Breast epithelium (tissue), 4 donors: ENCODE data around the gene HARS2. TPM values are rescaled to one million over a fixed set of nuclear protein-coding genes. Genes with fewer than 3 reads are reported as not detected.
"Not testable (repeated sequence)": the region's sequence is repeated elsewhere in the genome, so short reads cannot be mapped to it uniquely, and the experiment has no call there.

Experiments
- DNase-seq, 2 donors: peaks; one replicate each; pipeline ENCODE4 v3.0.0-alpha.2; 2019; ENCODE audit warnings: low spot score in 2 of 2
- H3K27ac ChIP-seq, 2 donors: fragments of 200-600 bp; sonication (generic) in 1 of 2; one replicate each; pipeline ENCODE4 v1.5.1; 2016 to 2019; ENCODE audit warnings: mild to moderate bottlenecking in 1 of 2
- H3K27me3 ChIP-seq, 2 donors: fragments of 200-600 bp; sonication (generic) in 1 of 2; one replicate each; pipeline versions ENCODE4 v1.5.1 to v1.6.0; 2017 to 2019; ENCODE audit warnings: control low read depth in 1 of 2, mild to moderate bottlenecking in 1 of 2
- H3K36me3 ChIP-seq: fragments of 200-600 bp; one replicate; pipeline ENCODE4 v1.5.1; 2019
- H3K4me1 ChIP-seq, 2 donors: fragments of 200-600 bp; sonication (generic); one replicate each; pipeline ENCODE4 v1.5.1; 2016 to 2019; ENCODE audit warnings: control low read depth in 1 of 2
- H3K4me3 ChIP-seq, 3 donors: fragments of 200-600 bp; sonication (generic); 1 replicate in 2 of 3; 2 replicates in 1 of 3; pipeline ENCODE4 v1.5.1; 2016 to 2019; ENCODE audit warnings: mild to moderate bottlenecking in 3 of 3, moderate library complexity in 2 of 3
- H3K9me3 ChIP-seq, 2 donors: fragments of 200-600 bp; sonication (generic) in 1 of 2; one replicate each; pipeline ENCODE4 v1.5.1; 2016 to 2019; ENCODE audit warnings: control low read depth in 1 of 2
- CTCF ChIP-seq, 3 donors: fragments of 450-650 bp; IDR thresholded peaks; one replicate each; pipeline ENCODE4 v1.5.1; 2016 to 2017; ENCODE audit warnings: antibody characterized with exemption in 3 of 3, mild to moderate bottlenecking in 3 of 3, moderate library complexity in 3 of 3
- POLR2A ChIP-seq: fragments of 450-650 bp; IDR thresholded peaks from one replicate; pipeline ENCODE4 v1.6.1; 2016; ENCODE audit warnings: antibody characterized with exemption, mild to moderate bottlenecking, moderate library complexity
- POLR2AphosphoS5 ChIP-seq, 3 donors: sonication (generic); formaldehyde crosslinking; IDR thresholded peaks; one replicate each; pipeline ENCODE4 v1.6.1; 2017; ENCODE audit warnings: antibody characterized with exemption in 3 of 3
- intact Hi-C: fragments of 100-400 bp; cut with DNase I; formaldehyde crosslinking; loops from one replicate; pipeline ENCODE4 v1.15.1; 2023; ENCODE audit warnings: low total_unique reads
- total RNA-seq, 3 donors: library from RNA; depleted of rRNA; stranded (reverse); fragments of >200 nt; gene quantifications; one replicate each; pipeline ENCODE4 v1.1.0, GENCODE V29; 2016

The HARS2 gene
- total RNA-seq, 3 donors from 2014 or later = 21.1 to 39.4 (median 32.4) TPM

GRCh38 chr5:140710899-140711552 lies 19.8 kb downstream of the HARS2 start:
- Histone ChIP-seq H3K4me3 (peak overlapping the region; percentile 48 to 81 (median 57)), H3K9me3 (no peaks in the 10 kb centered on the region), H3K36me3 (peaks cover 4% of the 10 kb centered on the region), H3K27ac (peak overlapping the region; percentile 93 to 97), H3K4me1 (no peaks in the 10 kb centered on the region), H3K27me3 (no peaks in the 10 kb centered on the region)
- peak; percentile 82 to 96 for DNase-seq
- peak; percentile 60 to 91 (median 86) for TF ChIP-seq POLR2AphosphoS5 (IDR thresholded peaks at IDR 0.05)
- TF ChIP-seq POLR2A = peak; percentile 38
- TF ChIP-seq CTCF (IDR thresholded peaks at IDR 0.05) = no peak
- intact Hi-C loops = loop anchor here (5.0 kb wide), 1 partner anchor 801 kb away; no protein-coding TSS in a partner anchor

GRCh38 chr5:140711794-140712193 lies 20.5 kb downstream of the HARS2 start:
- no peak for TF ChIP-seq CTCF (IDR thresholded peaks at IDR 0.05)
- no peak for TF ChIP-seq POLR2AphosphoS5 (IDR thresholded peaks at IDR 0.05)
- no peak for TF ChIP-seq POLR2A
- DNase-seq = no peak
- intact Hi-C loops = loop anchor here (5.0 kb wide), 1 partner anchor 801 kb away; no protein-coding TSS in a partner anchor
- Histone ChIP-seq H3K27ac (peak overlapping the region in 1 of 2 donors; percentile 93), H3K9me3 (no peaks in the 10 kb centered on the region), H3K27me3 (no peaks in the 10 kb centered on the region), H3K4me1 (no peaks in the 10 kb centered on the region), H3K4me3 (no peak overlapping the region), H3K36me3 (no peaks in the 10 kb centered on the region)

- intact Hi-C loops = loop anchor here (5.0 kb wide), 1 partner anchor 799 kb away; no protein-coding TSS in a partner anchor
- Histone ChIP-seq H3K27me3 (no peaks in the 10 kb centered on the region), H3K9me3 (no peaks in the 10 kb centered on the region), H3K4me1 (no peaks in the 10 kb centered on the region), H3K27ac (no peak overlapping the region), H3K36me3 (no peaks in the 10 kb centered on the region), H3K4me3 (no peak overlapping the region)
- DNase-seq = no peak
- TF ChIP-seq POLR2A (no peak), CTCF (IDR thresholded peaks at IDR 0.05) (no peak), POLR2AphosphoS5 (IDR thresholded peaks at IDR 0.05) (no peak)
Measured at GRCh38 chr5:140713562-140714094, 22.4 kb downstream of the HARS2 start.

- H3K9me3 ChIP-seq, H3K4me1 ChIP-seq, H3K27me3 ChIP-seq, H3K4me3 ChIP-seq, H3K36me3 ChIP-seq, intact Hi-C loops, H3K27ac ChIP-seq, DNase-seq: not testable (repeated sequence)
Measured at GRCh38 chr5:140716238-140716637, 25.0 kb downstream of the HARS2 start.

- Histone ChIP-seq H3K4me1 (no peaks in the 10 kb centered on the region), H3K4me3 (peak overlapping the region in 1 of 3 donors; percentile 23), H3K27me3 (no peaks in the 10 kb centered on the region), H3K9me3 (no peaks in the 10 kb centered on the region), H3K36me3 (no peaks in the 10 kb centered on the region), H3K27ac (peak overlapping the region in 1 of 2 donors; percentile 62)
- DNase-seq = no peak
- TF ChIP-seq POLR2AphosphoS5 (IDR thresholded peaks at IDR 0.05) = no peak
- TF ChIP-seq POLR2A = no peak
- intact Hi-C loops = no loop called here
Measured at GRCh38 chr5:140718266-140718592, 27.0 kb downstream of the HARS2 start.

- H3K9me3 ChIP-seq, H3K4me3 ChIP-seq, H3K4me1 ChIP-seq, H3K36me3 ChIP-seq, intact Hi-C loops, H3K27ac ChIP-seq, DNase-seq, H3K27me3 ChIP-seq: not testable (repeated sequence)
Measured at GRCh38 chr5:140720738-140721137, 29.5 kb downstream of the HARS2 start.

GRCh38 chr5:140721395-140721794 lies 30.1 kb downstream of the HARS2 start:
- H3K9me3 ChIP-seq, H3K27me3 ChIP-seq, intact Hi-C loops, H3K27ac ChIP-seq, H3K36me3 ChIP-seq, DNase-seq, H3K4me1 ChIP-seq, H3K4me3 ChIP-seq: not testable (repeated sequence)
